SK-N-SH (cell line): ENCODE results near the gene EDN2. TPM values are rescaled to one million over a fixed set of nuclear protein-coding genes. Genes with fewer than 3 reads are reported as not detected.

ENCODE experiments used
- CTCF ChIA-PET: fragments of 300-600, 350-600 bp; formaldehyde crosslinking; extraction: SDS; loops from one replicate; lab custom pipeline; 2021; lab: Yijun Ruan, JAX
- POLR2A ChIA-PET: fragments of 350-600 bp; sonication (Branson Sonifier 250); formaldehyde crosslinking; extraction: SDS; loops from one replicate; lab custom pipeline; 2020; ENCODE audit warnings: antibody characterized with exemption, inconsistent platforms; lab: Yijun Ruan, JAX
- DNase-seq: peaks from one replicate; pipeline ENCODE4 v3.0.0; 2012
- H2AFZ ChIP-seq: fragments of 200-600 bp; sonication (generic); 2 replicates; pipeline ENCODE4 v1.8.1; 2016; ENCODE audit warnings: antibody characterized with exemption, mild to moderate bottlenecking, low read depth
- H3F3A ChIP-seq: fragments of 200-600 bp; sonication (generic); replicated peaks from 2 replicates; pipeline ENCODE3; 2016; ENCODE audit warnings: antibody characterized with exemption, mild to moderate bottlenecking; ENCODE audit not compliant: insufficient read depth
- H3K27ac ChIP-seq, 2 experiments: fragments of 200-500 bp in 1 of 2; fragments of 200-600 bp in 1 of 2; sonication (Bioruptor generic) in 1 of 2; sonication (generic), shearing (Covaris generic) in 1 of 2; 2 replicates each; pipeline versions ENCODE4 v1.5.1 to v1.6.1; 2014 to 2016; ENCODE audit warnings: low read depth in 2 of 2, inconsistent platforms in 1 of 2, low read length in 1 of 2, mild to moderate bottlenecking in 1 of 2, mixed read lengths in 1 of 2
- H3K27me3 ChIP-seq: fragments of 200-600 bp; sonication (generic), shearing (Covaris generic); 2 replicates; pipeline ENCODE4 v1.6.1; 2016; ENCODE audit warnings: mixed run types; ENCODE audit not compliant: insufficient read depth
- H3K36me3 ChIP-seq, 2 experiments: fragments of 200-500 bp in 1 of 2; fragments of 200-600 bp in 1 of 2; sonication (Bioruptor generic) in 1 of 2; sonication (generic) in 1 of 2; replicated peaks in 1 of 2; 2 replicates each; pipeline versions ENCODE3 to v1.5.1; 2014 to 2016; ENCODE audit warnings: low read length in 1 of 2, mild to moderate bottlenecking in 1 of 2; ENCODE audit not compliant: insufficient read depth in 2 of 2, control insufficient read depth in 1 of 2
- H3K4me1 ChIP-seq, 2 experiments: fragments of 200-500 bp in 1 of 2; fragments of 200-600 bp in 1 of 2; sonication (Bioruptor generic) in 1 of 2; sonication (generic), shearing (Covaris generic) in 1 of 2; 2 replicates each; pipeline versions ENCODE4 v1.5.1 to v1.6.1; 2014 to 2016; ENCODE audit warnings: low read depth in 1 of 2, low read length in 1 of 2, mixed run types in 1 of 2; ENCODE audit not compliant: insufficient read depth in 2 of 2, control insufficient read depth in 1 of 2
- H3K4me2 ChIP-seq: fragments of 200-600 bp; sonication (generic), shearing (Covaris generic); 2 replicates; pipeline ENCODE4 v1.6.1; 2017; ENCODE audit warnings: mixed run types
- H3K4me3 ChIP-seq, 2 experiments: fragments of 200-500 bp in 1 of 2; fragments of 200-600 bp in 1 of 2; sonication (Bioruptor generic) in 1 of 2; sonication (generic), shearing (Covaris generic) in 1 of 2; 2 replicates each; pipeline versions ENCODE4 v1.5.1 to v1.8.1; 2014 to 2016; ENCODE audit warnings: low read depth in 2 of 2, inconsistent platforms in 1 of 2, low read length in 1 of 2, mild to moderate bottlenecking in 1 of 2, mixed read lengths in 1 of 2, moderate library complexity in 1 of 2
- H3K79me2 ChIP-seq: fragments of 200-600 bp; sonication (generic); 2 replicates; pipeline ENCODE4 v1.8.1; 2017; ENCODE audit warnings: mild to moderate bottlenecking; ENCODE audit not compliant: insufficient read depth
- H3K9ac ChIP-seq: fragments of 200-600 bp; sonication (generic); 2 replicates; pipeline ENCODE4 v1.6.1; 2017; ENCODE audit warnings: mixed run types
- H3K9me2 ChIP-seq: fragments of 200-600 bp; sonication (generic); 2 replicates; pipeline ENCODE4 v1.6.1; 2017; ENCODE audit warnings: mixed run types
- H3K9me3 ChIP-seq: fragments of 200-600 bp; sonication (generic); 2 replicates; pipeline ENCODE4 v1.6.1; 2017; ENCODE audit warnings: mixed run types, mild to moderate bottlenecking, moderate library complexity
- H4K20me1 ChIP-seq: fragments of 200-600 bp; sonication (generic); 2 replicates; pipeline ENCODE4 v1.6.1; 2017; ENCODE audit warnings: mild to moderate bottlenecking, mixed run types; ENCODE audit not compliant: insufficient read depth
- CHD2 ChIP-seq: fragments of 150-350 bp; IDR thresholded peaks from 2 replicates; pipeline ENCODE4 v1.6.1; 2018; ENCODE audit warnings: low read length; ENCODE audit not compliant: partially characterized antibody
- ELF1 ChIP-seq: IDR thresholded peaks from 2 replicates; pipeline ENCODE4 v1.4.0; 2012
- EZH2phosphoT487 ChIP-seq: fragments of 200-600 bp; sonication (generic); IDR thresholded peaks from 2 replicates; pipeline ENCODE4 v1.6.1; 2017; ENCODE audit warnings: low read depth, mixed run types, mild to moderate bottlenecking, antibody characterized with exemption, moderate library complexity, borderline replicate concordance
- FOSL2 ChIP-seq: IDR thresholded peaks from 2 replicates; pipeline ENCODE4 v1.4.0; 2012; ENCODE audit warnings: low read depth, mild to moderate bottlenecking, moderate library complexity, borderline replicate concordance
- FOXJ3 ChIP-seq: sonication (generic); formaldehyde crosslinking; IDR thresholded peaks from 2 replicates; pipeline ENCODE4 v1.5.1; 2020; ENCODE audit warnings: mild to moderate bottlenecking, missing genetic modification reagents
- FOXM1 ChIP-seq: IDR thresholded peaks from 2 replicates; pipeline ENCODE4 v1.4.0; 2012; ENCODE audit warnings: low read depth, mild to moderate bottlenecking
- GABPA ChIP-seq: IDR thresholded peaks from 2 replicates; pipeline ENCODE4 v1.4.0; 2012; ENCODE audit warnings: low read depth, mild to moderate bottlenecking
- MEF2A ChIP-seq: IDR thresholded peaks from 2 replicates; pipeline ENCODE4 v1.4.0; 2012; ENCODE audit warnings: low read depth, borderline replicate concordance
- NRF1 ChIP-seq: IDR thresholded peaks from 2 replicates; pipeline ENCODE4 v1.6.1; 2012; ENCODE audit warnings: low read depth, mild to moderate bottlenecking, low read length
- SMC3 ChIP-seq: IDR thresholded peaks from 2 replicates; pipeline ENCODE4 v1.6.1; 2012; ENCODE audit warnings: low read depth, low read length, improper control_type of control experiment
- WGBS: methylation state at CpG from one replicate; pipeline ENCODE4 v1.1.6; 2017; ENCODE audit warnings: low lambda C conversion rate; 5-methylcytosine and 5-hydroxymethylcytosine counted together
- polyA plus RNA-seq, 3 experiments: library from polyadenylated mRNA; depleted of rRNA; stranded (reverse); fragments of >200 nt; gene quantifications; 2 replicates each; pipeline ENCODE4 v1.2.3, GENCODE V29; 2012
- TF ChIP-seq, protein P1 (sequence below): fragments of 200-600 bp; sonication (generic); IDR thresholded peaks from 2 replicates; pipeline ENCODE4 v1.6.1; 2017; ENCODE audit warnings: antibody characterized with exemption, mild to moderate bottlenecking, moderate library complexity
- TF ChIP-seq, protein P2 (sequence below): IDR thresholded peaks from 2 replicates; pipeline ENCODE4 v1.6.1; 2012; ENCODE audit warnings: mild to moderate bottlenecking, low read depth, low read length, moderate library complexity
- TF ChIP-seq, protein P3 (sequence below): IDR thresholded peaks from 2 replicates; pipeline ENCODE4 v1.4.0; 2012; ENCODE audit warnings: low read depth, borderline replicate concordance
- TF ChIP-seq, protein P4 (sequence below): fragments of 150-350 bp; IDR thresholded peaks from 2 replicates; pipeline ENCODE4 v1.6.1; 2017; ENCODE audit warnings: antibody characterized with exemption, low read length, low read depth, borderline replicate concordance

EDN2 gene
- polyA plus RNA-seq, 1 of the 3 experiments (the other 2 are of a cell fraction) = 0.97 TPM

DNA sequence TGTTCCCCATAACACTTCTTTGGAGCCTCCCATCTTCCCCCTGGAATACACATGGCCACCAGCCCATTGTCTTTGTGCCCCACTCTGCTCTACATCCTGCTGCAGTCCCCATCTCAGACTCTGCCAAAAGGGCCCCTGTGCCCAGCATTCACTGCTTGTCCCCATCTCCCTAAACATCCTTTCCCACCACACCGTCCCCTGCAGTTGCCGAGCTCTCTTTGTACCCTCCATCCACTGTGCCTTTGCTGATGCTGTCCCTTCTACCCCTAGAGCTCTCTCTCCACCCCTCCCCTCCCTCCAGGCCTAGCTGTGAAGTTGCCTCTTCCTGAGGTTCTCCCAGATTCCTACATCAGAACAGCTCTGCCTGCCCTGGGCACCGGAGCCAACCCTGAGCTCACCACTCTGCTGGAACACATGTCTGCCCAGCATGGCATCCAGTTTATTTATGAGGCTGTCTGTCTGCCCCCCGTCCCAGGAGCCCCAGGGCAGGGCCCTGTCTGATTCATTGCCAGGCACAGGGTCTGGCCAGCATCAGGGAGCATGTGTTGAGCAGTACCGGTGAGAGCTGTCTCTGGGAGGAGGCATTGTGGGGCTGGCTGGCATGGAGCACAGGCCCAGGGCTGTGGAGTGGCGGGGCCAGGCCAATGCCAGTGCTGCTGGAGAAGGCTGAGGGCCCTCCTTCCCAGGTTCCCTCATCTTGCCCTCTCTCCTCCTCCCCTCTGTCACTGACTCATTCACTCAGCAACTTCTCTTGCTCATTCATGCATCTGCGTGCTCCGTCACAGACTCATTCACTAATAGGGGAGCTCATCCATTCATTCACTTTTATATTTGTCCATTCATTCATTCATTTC lies 28.8 kb downstream of the EDN2 start (continued):
- TF ChIP-seq, protein P1, sequence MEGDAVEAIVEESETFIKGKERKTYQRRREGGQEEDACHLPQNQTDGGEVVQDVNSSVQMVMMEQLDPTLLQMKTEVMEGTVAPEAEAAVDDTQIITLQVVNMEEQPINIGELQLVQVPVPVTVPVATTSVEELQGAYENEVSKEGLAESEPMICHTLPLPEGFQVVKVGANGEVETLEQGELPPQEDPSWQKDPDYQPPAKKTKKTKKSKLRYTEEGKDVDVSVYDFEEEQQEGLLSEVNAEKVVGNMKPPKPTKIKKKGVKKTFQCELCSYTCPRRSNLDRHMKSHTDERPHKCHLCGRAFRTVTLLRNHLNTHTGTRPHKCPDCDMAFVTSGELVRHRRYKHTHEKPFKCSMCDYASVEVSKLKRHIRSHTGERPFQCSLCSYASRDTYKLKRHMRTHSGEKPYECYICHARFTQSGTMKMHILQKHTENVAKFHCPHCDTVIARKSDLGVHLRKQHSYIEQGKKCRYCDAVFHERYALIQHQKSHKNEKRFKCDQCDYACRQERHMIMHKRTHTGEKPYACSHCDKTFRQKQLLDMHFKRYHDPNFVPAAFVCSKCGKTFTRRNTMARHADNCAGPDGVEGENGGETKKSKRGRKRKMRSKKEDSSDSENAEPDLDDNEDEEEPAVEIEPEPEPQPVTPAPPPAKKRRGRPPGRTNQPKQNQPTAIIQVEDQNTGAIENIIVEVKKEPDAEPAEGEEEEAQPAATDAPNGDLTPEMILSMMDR = no peak
- TF ChIP-seq NRF1 (no peak), ELF1 (no peak), FOXM1 (no peak), GABPA (no peak), FOSL2 (peak; percentile 58)
- TF ChIP-seq, protein P2, sequence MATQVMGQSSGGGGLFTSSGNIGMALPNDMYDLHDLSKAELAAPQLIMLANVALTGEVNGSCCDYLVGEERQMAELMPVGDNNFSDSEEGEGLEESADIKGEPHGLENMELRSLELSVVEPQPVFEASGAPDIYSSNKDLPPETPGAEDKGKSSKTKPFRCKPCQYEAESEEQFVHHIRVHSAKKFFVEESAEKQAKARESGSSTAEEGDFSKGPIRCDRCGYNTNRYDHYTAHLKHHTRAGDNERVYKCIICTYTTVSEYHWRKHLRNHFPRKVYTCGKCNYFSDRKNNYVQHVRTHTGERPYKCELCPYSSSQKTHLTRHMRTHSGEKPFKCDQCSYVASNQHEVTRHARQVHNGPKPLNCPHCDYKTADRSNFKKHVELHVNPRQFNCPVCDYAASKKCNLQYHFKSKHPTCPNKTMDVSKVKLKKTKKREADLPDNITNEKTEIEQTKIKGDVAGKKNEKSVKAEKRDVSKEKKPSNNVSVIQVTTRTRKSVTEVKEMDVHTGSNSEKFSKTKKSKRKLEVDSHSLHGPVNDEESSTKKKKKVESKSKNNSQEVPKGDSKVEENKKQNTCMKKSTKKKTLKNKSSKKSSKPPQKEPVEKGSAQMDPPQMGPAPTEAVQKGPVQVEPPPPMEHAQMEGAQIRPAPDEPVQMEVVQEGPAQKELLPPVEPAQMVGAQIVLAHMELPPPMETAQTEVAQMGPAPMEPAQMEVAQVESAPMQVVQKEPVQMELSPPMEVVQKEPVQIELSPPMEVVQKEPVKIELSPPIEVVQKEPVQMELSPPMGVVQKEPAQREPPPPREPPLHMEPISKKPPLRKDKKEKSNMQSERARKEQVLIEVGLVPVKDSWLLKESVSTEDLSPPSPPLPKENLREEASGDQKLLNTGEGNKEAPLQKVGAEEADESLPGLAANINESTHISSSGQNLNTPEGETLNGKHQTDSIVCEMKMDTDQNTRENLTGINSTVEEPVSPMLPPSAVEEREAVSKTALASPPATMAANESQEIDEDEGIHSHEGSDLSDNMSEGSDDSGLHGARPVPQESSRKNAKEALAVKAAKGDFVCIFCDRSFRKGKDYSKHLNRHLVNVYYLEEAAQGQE = no peak

DNA sequence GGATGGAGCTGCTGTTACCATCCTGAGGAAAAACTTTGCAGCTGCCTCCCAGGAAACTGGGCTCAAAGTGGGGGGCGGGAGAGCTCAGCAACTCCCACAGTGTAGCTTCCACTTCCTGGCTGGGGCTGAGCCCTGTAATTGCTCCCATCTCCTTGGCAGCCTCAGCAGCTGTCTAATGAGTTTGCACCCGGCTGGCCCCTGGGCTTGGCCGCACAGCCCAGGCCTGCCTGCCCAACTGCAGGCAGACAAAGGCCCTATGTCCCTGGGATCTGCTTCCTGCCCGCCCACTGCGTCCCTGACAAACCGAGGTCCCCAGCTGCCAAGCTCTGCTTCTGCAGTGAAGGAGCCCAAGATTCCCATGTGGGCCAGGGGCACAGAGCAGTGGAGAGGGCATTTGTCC lies 30.1 kb downstream of the EDN2 start:
- Histone ChIP-seq H3K9me2 (no peaks in the 10 kb centered on the region), H3K27me3 (no peaks in the 10 kb centered on the region), H3K27ac (peak overlapping the region; percentile 76 to 91), H2AFZ (no peak overlapping the region; the same call in 1 of the 2 replicates), H4K20me1 (0 out of 2 replicates have a peak, but pooled peaks cover 6% of the 10 kb centered on the region), H3K9me3 (no peaks in the 10 kb centered on the region), H3K9ac (no peak overlapping the region), H3K79me2 (peaks cover 70% of the 10 kb centered on the region), H3F3A (peaks cover 21% of the 10 kb centered on the region), H3K4me2 (peak overlapping the region; percentile 21; the same call in 1 of the 2 replicates), H3K4me3 (no peak overlapping the region), H3K4me1 (peaks cover 26 to 74% of the 10 kb centered on the region in 2 experiments), H3K36me3 (no peaks in the 10 kb centered on the region)
- CTCF ChIA-PET = interaction anchor here (0.7 to 9.6 kb wide), 5 partner anchors 10 to 172 kb away, joined by 3 to 64 read pairs (median 9); no protein-coding TSS in a partner anchor
- TF ChIP-seq, protein P1 = no peak
- no peak for TF ChIP-seq GABPA
- no peak for TF ChIP-seq NRF1
- TF ChIP-seq, protein P3, sequence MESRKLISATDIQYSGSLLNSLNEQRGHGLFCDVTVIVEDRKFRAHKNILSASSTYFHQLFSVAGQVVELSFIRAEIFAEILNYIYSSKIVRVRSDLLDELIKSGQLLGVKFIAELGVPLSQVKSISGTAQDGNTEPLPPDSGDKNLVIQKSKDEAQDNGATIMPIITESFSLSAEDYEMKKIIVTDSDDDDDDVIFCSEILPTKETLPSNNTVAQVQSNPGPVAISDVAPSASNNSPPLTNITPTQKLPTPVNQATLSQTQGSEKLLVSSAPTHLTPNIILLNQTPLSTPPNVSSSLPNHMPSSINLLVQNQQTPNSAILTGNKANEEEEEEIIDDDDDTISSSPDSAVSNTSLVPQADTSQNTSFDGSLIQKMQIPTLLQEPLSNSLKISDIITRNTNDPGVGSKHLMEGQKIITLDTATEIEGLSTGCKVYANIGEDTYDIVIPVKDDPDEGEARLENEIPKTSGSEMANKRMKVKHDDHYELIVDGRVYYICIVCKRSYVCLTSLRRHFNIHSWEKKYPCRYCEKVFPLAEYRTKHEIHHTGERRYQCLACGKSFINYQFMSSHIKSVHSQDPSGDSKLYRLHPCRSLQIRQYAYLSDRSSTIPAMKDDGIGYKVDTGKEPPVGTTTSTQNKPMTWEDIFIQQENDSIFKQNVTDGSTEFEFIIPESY = no peak
- TF ChIP-seq ELF1 = no peak
- no peak for TF ChIP-seq EZH2phosphoT487
- no peak for TF ChIP-seq CHD2
- no peak for TF ChIP-seq SMC3
- TF ChIP-seq MEF2A = no peak
- TF ChIP-seq, protein P4, sequence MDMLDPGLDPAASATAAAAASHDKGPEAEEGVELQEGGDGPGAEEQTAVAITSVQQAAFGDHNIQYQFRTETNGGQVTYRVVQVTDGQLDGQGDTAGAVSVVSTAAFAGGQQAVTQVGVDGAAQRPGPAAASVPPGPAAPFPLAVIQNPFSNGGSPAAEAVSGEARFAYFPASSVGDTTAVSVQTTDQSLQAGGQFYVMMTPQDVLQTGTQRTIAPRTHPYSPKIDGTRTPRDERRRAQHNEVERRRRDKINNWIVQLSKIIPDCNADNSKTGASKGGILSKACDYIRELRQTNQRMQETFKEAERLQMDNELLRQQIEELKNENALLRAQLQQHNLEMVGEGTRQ = no peak
- no peak for TF ChIP-seq FOXJ3 (CRISPR knock-in tag)
- DNase-seq = no peak
- POLR2A ChIA-PET = no interaction called here
- no CpG with 5 or more reads among the region's 6 CpGs for WGBS
